Measurements from ENCODE around the gene CELSR2.

- TF ChIP-seq CTCF (IDR thresholded peaks at IDR 0.05 in 8 of 11, conservative IDR thresholded peaks at IDR 0.05 in 3 of 11) = no peak
- no peak for TF ChIP-seq POLR2A (IDR thresholded peaks at IDR 0.05)
- no peak for TF ChIP-seq POLR2AphosphoS5 (IDR thresholded peaks at IDR 0.05)
Measured at GRCh38 chr1:109243221-109243620, 6.1 kb upstream of the CELSR2 start.

Measured in spleen (tissue), 7 donors.